ENCODE results near the gene NRIP1. TPM values are rescaled to one million over a fixed set of nuclear protein-coding genes. Genes with fewer than 3 reads are reported as not detected.

NRIP1 gene
- total and polyA plus RNA-seq, 8 donors = 22.6 to 30.5 (median 27.6) TPM

GRCh38 chr21:15098908-15099307 is 34.1 kb upstream of the NRIP1 start:
- TF ChIP-seq CTCF (IDR thresholded peaks at IDR 0.05) = no peak
- H3K4me3 ChIP-seq = no peak overlapping the region
- H3K27ac ChIP-seq = no peak overlapping the region
- intact Hi-C loops (cut with DNase I) = no loop called here
- H3K27me3 ChIP-seq = no peaks in the 10 kb centered on the region
- ATAC-seq = no peak
- no peaks in the 10 kb centered on the region for H3K9me3 ChIP-seq
- H3K4me1 ChIP-seq = no peaks in the 10 kb centered on the region
- DNase-seq = no peak
- no peaks in the 10 kb centered on the region for H3K36me3 ChIP-seq

GRCh38 chr21:15098181-15098580 is 33.4 kb upstream of the NRIP1 start:
- H3K36me3 ChIP-seq = no peaks in the 10 kb centered on the region
- no peak for TF ChIP-seq CTCF (IDR thresholded peaks at IDR 0.05)
- H3K27ac ChIP-seq = no peak overlapping the region
- no peak overlapping the region for H3K4me3 ChIP-seq
- no peaks in the 10 kb centered on the region for H3K9me3 ChIP-seq
- intact Hi-C loops (cut with DNase I) = no loop called here
- ATAC-seq (no peak), DNase-seq (no peak)
- H3K4me1 ChIP-seq = no peaks in the 10 kb centered on the region
- H3K27me3 ChIP-seq = no peaks in the 10 kb centered on the region

- intact Hi-C loops (cut with DNase I) = no loop called here
- Histone ChIP-seq H3K27ac (no peak overlapping the region), H3K4me3 (no peak overlapping the region), H3K27me3 (no peaks in the 10 kb centered on the region), H3K36me3 (no peaks in the 10 kb centered on the region), H3K4me1 (no peaks in the 10 kb centered on the region), H3K9me3 (no peaks in the 10 kb centered on the region)
- ATAC-seq (no peak), DNase-seq (no peak)
- no peak for TF ChIP-seq CTCF (IDR thresholded peaks at IDR 0.05)
These were observed 32.8 kb upstream of the NRIP1 start for GRCh38 chr21:15097580-15097979.

- Histone ChIP-seq H3K4me3 (no peak overlapping the region), H3K36me3 (no peaks in the 10 kb centered on the region), H3K27me3 (no peaks in the 10 kb centered on the region), H3K9me3 (no peaks in the 10 kb centered on the region), H3K4me1 (no peaks in the 10 kb centered on the region), H3K27ac (no peak overlapping the region)
- no peak for ATAC-seq
- DNase-seq = no peak
- TF ChIP-seq CTCF (IDR thresholded peaks at IDR 0.05) = no peak
- intact Hi-C loops (cut with DNase I) = no loop called here
These were observed 31.3 kb upstream of the NRIP1 start for GRCh38 chr21:15096146-15096545.

GRCh38 chr21:15095326-15095725 is 30.5 kb upstream of the NRIP1 start:
- TF ChIP-seq CTCF (IDR thresholded peaks at IDR 0.05) = no peak

More at GRCh38 chr21:15095326-15095725, 30.5 kb upstream of the NRIP1 start:
- Histone ChIP-seq H3K27ac (no peak overlapping the region), H3K36me3 (no peaks in the 10 kb centered on the region), H3K9me3 (no peaks in the 10 kb centered on the region), H3K4me1 (no peaks in the 10 kb centered on the region), H3K4me3 (no peak overlapping the region), H3K27me3 (no peaks in the 10 kb centered on the region)
- DNase-seq (peak in 1 of 4 donors; percentile 29), ATAC-seq (no peak)
- intact Hi-C loops (cut with DNase I) = no loop called here
